NCI-H460 (cell line): ENCODE data around the gene HTRA3. TPM values are rescaled to one million over a fixed set of nuclear protein-coding genes. Genes with fewer than 3 reads are reported as not detected.

Source experiments
- DNase-seq: peaks from one replicate; pipeline ENCODE4 v3.0.0-alpha.2; 2016; ENCODE audit warnings: low read depth; ENCODE audit errors: extremely low read depth
- total RNA-seq: library from RNA; depleted of rRNA; stranded (reverse); fragments of >200 nt; shearing (Covaris generic); gene quantifications from 2 replicates; pipeline ENCODE4 v1.2.3, GENCODE V29; 2014; rRNA removed

The HTRA3 gene
- total RNA-seq, 1 experiment from 2014 or later: not detected

GRCh38 chr4:8351931-8352367 lies 82.4 kb downstream of the HTRA3 start:
- no peak for DNase-seq

DNA sequence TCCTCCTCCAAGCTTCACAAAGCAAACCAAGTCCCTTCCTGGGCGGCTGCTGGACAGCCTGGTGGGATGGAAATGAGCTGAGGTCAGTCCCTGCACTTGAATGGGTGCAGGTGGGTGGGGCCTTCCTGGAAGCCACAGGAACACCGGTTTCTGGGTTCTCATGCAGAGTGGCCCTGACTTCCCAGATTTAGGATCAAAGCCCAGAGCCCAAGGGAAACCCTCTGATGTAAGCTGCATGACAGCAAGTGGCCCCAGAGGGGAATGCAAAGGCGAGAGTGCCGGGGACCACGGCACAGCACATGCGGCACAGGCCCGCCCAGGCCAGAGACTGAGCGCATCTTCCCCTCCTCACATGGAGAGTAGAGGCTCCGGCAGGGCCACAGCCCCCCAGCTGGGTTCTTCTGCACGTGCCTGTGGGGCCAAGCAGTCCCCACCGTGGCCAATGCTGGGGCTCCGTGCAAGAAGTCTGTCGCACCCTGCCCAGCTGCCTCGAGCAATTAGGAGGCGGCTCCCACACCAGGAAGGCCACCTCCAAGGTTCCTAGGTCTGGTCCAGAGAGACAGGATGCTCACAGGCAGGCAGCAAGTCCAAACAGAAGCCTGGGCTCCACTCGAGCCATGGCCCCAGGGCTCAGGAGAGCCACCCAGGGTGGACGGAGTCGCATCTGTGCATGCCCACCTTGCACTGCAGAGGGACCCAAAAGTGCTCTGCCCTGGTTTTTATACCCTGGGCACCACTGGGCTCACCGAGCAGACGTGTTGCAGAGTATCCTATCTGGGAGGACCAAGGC lies 83.0 kb downstream of the HTRA3 start:
- no peak for DNase-seq

GRCh38 chr4:8353158-8353669 lies 83.7 kb downstream of the HTRA3 start:
- no peak for DNase-seq

DNA sequence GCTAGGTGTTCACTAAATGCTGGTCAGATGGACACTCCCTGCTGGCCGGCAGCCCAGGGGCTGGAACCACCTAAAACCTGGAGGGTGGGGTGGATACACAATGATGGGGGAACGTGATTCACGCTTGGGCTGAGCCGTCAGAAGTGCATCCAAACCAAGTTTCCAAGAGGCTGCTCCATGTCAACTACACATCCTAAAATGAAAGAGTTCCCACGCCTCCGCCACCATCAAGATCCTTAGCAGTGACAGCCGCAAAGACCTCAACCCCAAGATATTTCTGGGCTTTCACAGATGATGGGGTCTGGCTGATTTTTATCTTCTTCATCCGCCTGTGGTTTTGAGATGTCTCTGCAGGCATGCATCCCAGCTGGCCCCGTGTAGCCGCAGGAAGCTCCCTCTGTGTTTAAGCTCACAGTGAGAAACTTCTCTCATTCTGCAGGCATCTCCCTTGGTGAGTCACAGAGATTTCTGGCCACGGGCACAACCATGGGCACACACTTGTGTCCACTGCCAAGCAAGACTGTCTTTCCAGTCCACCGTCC lies 84.4 kb downstream of the HTRA3 start:
- no peak for DNase-seq

GRCh38 chr4:8355306-8355705 lies 85.8 kb downstream of the HTRA3 start:
- DNase-seq: no peak

DNA sequence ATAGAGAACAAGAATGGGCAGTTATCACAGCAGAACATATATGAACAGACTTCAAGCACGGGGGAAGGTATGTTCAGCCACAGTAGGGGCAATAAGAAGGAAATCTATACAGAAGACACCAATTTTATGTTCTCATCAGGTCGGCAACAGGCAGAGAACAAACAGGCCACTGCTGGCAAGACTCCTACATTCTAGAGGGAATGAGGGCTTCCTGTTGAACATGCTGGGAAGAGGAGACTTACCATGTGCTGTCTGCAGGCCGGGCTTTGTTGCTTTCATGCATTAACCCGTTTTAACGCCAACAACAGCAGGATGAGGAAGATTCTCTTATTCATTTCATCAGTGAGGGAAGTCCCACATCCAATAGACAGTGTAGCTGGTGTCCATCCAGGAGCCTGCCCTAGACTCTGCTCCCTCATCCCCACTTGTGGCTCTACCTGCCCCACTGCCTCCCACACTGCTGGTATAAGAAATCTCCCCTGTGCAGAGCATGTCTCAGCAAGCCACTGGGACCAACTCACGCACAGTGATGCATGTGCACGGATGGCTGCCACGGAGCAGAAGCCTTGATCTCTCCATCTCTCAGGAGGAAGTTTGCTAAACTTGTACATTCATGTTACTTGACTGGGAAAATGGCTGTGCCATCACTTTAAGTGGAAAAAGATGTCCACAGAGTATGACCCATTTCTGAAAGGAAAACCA lies 86.5 kb downstream of the HTRA3 start:
- DNase-seq: no peak

Other genes with a start within 250 kb of the HTRA3 start
- 2.3 and 3.6 TPM in 2 replicates for gene ABLIM2, start 110.9 kb upstream of the HTRA3 start, total RNA-seq
- gene SH3TC1, start 70.5 kb upstream of the HTRA3 start, total RNA-seq: 2.9 and 8.9 TPM in 2 replicates
- 5.0 and 5.9 TPM in 2 replicates for gene ACOX3, start 171.0 kb downstream of the HTRA3 start, total RNA-seq
- 4.0 and 5.7 TPM in 2 replicates for gene TRMT44, start 171.0 kb downstream of the HTRA3 start, total RNA-seq